Skin epidermis (tissue), 12 donors: ENCODE data around the gene PABPN1L.
A peak's percentile ranks its signal among the peaks of the same experiment; 100 is the strongest.
"Not testable (repeated sequence)": the region's sequence is repeated elsewhere in the genome, so short reads cannot be mapped to it uniquely, and the experiment has no call there.

Source experiments
- H3K27ac ChIP-seq, 21 experiments: fragments of 200-600 bp; sonication (generic) in 11 of 21; one replicate each; pipeline ENCODE4 v1.5.0; 2020; ENCODE audit warnings: mild to moderate bottlenecking in 3 of 21, inconsistent platforms in 2 of 21, moderate library complexity in 2 of 21
- H3K4me3 ChIP-seq, 7 experiments: fragments of 200-600 bp; sonication (generic) in 2 of 7; one replicate each; pipeline ENCODE4 v1.5.0; 2020; ENCODE audit warnings: inconsistent platforms in 2 of 7, mild to moderate bottlenecking in 2 of 7, moderate library complexity in 1 of 7

PABPN1L gene

GRCh38 chr16:88902744-88903143 is 36.3 kb upstream of the PABPN1L start:
- no peak overlapping the region for H3K4me3 ChIP-seq
- H3K27ac ChIP-seq: no peak overlapping the region

DNA sequence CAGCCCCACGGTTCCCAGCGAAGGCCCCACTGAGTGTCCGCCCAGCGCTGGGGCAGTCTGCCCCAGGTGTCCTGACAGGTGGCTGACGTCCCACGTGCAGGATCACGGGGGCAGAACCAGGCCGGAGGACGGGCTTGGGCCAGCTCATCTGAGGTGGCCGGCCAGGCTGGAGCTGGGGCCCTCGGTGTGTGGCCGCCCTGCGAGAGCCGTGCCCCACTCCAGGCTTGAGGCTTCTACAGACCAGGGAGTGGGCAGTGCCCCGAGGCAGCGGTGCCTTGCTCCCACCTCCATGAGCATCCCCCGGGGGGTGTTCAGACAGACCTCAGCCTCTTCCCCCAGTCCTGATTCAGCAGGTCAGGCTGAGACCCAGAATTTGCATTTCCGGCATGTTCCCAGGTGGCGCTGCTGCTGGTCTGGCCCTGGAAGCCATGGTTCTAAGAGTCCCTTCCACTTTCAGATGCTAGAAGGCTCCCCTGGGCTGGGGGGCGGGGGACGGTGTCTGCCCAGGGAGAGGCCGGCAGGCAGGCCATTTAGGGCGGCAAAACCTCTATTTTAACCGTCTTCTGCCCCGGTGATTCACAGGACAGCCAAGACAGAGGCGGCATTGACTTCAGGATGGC is 35.4 kb upstream of the PABPN1L start:
- H3K27ac ChIP-seq: no peak overlapping the region

GRCh38 chr16:88900662-88901052 is 34.2 kb upstream of the PABPN1L start:
- no peak overlapping the region for H3K4me3 ChIP-seq
- no peak overlapping the region for H3K27ac ChIP-seq

More for the DNA sequence above, 35.4 kb upstream of the PABPN1L start:
- H3K4me3 ChIP-seq: no peak overlapping the region

GRCh38 chr16:88899901-88900661 is 33.6 kb upstream of the PABPN1L start:
- H3K4me3 ChIP-seq: no peak overlapping the region
- H3K27ac ChIP-seq: no peak overlapping the region

DNA sequence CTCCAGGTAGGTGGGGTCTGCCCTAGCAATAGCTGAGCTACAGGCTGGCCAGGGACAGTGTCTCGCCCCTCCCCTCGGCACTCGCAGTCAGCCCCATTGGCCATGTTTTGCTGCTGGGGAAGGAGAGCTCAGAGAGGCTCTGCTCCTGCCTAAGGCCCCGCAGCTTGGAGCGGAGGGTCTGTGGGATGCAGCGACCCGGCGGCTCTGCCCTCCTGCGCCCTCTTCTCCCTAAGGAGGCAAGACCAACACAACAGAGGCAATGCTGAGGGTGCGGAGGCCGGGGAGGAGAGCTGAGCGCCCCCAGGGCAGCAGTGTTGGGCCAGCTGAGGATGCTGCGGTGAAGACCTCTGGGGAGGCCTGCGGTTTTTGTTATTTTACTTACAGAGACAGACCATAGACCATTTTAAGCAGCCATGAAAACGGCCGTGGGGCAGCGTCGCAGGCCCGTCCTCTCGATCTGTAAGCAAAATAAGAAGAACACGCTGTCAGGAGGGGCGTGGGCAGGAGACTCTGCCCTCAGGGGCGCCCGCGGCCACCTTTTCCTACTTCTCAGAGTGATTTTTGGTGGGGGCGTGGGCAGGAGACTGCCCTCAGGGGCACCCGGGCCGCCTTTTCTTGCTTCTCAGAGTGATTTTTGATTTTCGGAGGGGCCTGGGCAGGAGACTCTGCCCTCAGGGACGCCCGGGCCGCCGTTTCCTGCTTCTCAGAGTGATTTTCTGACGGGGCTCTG is 31.4 kb upstream of the PABPN1L start:
- H3K4me3 ChIP-seq: no peak overlapping the region
- no peak overlapping the region for H3K27ac ChIP-seq

DNA sequence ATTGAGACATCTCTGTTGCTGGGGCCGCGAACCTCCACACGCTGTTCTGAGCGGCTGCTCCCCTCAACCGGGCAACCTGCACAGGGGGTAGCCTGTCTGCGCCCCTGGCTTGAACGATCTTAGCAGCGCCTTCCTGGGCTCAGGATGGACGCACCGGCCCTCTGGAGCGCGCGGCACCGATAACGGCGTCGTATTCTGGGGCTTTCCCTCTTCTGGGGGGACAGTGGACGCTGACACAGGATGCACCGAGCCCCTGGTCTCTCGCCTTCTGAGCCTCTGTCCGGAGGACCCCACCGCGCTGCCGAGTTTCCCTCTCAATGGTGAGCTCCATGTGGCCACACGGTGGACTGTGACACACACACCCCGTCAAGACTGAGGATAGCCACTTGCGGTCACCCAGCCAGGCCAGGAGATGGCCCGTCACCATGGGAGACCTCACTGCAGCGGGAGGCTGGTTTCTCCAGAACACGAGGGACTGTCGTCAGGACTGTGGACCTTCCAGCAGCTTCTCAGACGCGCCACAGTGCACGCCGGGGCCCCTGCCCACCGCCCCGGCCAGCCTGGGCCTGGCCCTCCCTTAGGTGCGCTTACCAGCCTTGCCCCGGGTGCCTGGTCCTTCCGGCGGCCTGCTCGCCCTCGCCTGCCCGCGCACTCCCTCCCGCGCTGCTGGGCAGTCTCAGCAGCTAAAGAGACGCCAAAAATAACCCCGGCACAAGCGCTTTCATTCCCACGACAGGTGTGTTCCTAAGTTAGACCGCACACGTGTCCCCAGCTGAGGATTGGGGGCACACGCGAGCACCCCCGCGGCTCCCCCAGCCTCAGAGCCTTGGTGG is 30.0 kb upstream of the PABPN1L start:
- Histone ChIP-seq H3K27ac (no peak overlapping the region), H3K4me3 (no peak overlapping the region)

GRCh38 chr16:88895335-88895734 is 28.9 kb upstream of the PABPN1L start:
- H3K4me3 ChIP-seq: no peak overlapping the region
- H3K27ac ChIP-seq: no peak overlapping the region

GRCh38 chr16:88894681-88895300 is 28.3 kb upstream of the PABPN1L start:
- Histone ChIP-seq H3K27ac (no peak overlapping the region), H3K4me3 (no peak overlapping the region)

DNA sequence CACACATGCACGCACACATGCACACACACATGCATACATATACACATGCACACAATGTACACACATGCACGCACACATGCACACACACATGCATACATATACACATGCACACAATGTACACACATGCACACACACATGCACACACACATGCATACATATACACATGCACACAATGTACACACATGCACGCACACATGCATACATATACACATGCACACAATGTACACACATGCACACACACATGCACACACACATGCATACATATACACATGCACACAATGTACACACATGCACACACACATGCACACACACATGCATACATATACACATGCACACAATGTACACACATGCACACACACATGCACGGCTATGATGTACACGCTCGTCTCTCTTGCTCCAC is 27.8 kb upstream of the PABPN1L start:
- H3K4me3 ChIP-seq, H3K27ac ChIP-seq: not testable (repeated sequence)

DNA sequence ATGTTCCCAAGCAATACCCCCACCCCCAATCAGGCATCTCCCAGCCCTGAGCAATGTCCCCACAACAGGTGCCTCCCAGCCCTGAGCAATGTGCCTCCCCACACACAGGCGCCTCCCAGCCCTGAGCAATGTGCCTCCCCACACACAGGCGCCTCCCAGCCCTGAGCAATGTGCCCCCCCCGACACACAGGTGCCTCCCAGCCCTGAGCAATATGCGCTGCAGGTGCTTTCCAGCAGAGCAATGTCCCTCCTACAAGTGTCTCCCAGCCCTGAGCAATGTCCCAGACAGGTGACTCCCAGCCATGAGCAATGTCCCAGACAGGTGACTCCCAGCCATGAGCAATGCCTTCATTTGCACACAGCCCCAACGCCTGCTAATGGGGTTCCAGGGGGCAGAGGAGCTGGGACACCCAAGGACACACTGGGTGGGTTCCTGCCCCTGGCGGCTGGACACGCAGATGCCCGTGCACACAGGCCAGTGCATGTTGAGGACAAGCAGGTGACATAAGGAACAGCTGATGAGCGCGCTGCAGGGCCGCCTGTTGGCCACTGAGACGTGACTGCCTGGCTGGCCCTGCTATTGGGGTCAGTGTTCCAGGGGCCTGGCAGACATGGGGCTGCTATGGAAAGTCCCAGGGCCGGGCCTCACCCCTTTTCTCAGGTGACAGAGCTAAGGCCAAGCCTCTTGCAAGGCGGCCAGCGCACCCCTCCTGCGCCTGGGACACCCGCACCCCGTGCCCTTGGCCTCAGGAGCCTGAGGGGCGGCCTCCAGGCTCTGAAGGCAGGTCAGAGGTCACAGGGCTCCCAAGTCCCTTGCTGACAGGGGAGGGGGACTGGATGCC is 26.9 kb upstream of the PABPN1L start:
- Histone ChIP-seq H3K27ac (no peak overlapping the region), H3K4me3 (no peak overlapping the region)

DNA sequence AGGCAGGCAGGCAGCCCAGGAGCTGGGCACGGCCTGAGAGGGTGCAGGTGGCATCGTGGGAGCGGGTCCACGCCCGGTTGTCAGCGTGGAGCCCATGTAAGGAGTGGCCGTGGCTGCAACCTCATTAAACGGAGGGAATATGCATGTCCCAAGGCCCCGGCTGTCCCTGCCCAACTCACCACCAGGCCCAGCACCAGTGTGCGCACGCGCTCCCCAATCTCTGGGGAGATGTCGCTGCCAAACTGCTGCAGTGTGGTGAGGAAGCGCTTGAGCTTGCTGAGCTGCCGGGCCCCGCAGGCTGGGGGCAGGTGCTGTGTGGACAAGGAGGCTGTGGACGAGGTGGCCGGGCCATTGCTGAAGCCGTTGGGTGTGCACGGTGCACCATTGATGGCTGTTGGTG is 25.6 kb upstream of the PABPN1L start:
- H3K27ac ChIP-seq: no peak overlapping the region
- H3K4me3 ChIP-seq: no peak overlapping the region

DNA sequence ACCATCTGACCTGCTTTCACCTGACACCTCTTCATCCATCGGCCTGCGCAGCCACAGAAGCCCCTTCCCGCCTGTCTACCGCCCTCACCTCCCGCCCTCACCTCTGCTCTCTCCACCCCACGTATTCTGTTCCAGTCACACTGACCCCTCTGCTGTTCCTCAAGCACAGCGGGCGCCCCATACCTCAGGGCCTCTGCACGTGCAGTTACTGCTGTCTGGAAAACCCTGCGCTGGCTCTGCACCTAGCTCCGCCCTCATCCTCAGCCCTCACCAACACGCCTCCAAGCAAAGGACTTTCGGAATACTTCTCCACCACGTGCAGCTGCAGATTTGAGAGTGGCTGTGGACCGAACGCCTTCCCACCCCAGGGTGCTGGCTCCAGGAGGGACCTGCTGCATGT is 24.6 kb upstream of the PABPN1L start:
- Histone ChIP-seq H3K27ac (no peak overlapping the region), H3K4me3 (no peak overlapping the region)

DNA sequence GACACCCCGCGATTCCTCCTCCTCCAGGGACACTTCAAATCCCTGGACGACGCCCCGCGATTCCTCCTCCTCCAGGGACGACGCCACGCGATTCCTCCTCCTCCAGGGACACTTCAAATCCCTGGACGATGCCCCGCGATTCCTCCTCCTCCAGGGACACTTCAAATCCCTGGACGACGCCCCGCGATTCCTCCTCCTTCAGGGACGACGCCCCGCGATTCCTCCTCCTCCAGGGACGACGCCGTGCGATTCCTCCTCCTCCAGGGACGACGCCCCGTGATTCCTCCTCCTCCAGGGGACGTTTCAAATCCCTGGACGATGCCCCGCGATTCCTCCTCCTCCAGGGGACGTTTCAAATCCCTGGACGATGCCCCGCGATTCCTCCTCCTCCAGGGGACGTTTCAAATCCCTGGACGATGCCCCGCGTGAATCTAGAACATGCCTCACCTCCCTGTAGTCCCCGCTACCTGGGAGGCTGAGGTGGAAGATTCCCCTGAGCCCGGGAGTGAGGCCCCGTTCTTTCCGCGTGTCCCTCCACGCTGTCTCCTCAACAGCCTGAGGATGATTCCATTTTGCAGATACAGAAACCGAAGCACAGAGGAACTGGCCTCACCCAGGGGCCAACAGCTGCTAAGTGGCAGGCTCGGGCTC is 23.4 kb upstream of the PABPN1L start:
- H3K27ac ChIP-seq: not testable (repeated sequence)

DNA sequence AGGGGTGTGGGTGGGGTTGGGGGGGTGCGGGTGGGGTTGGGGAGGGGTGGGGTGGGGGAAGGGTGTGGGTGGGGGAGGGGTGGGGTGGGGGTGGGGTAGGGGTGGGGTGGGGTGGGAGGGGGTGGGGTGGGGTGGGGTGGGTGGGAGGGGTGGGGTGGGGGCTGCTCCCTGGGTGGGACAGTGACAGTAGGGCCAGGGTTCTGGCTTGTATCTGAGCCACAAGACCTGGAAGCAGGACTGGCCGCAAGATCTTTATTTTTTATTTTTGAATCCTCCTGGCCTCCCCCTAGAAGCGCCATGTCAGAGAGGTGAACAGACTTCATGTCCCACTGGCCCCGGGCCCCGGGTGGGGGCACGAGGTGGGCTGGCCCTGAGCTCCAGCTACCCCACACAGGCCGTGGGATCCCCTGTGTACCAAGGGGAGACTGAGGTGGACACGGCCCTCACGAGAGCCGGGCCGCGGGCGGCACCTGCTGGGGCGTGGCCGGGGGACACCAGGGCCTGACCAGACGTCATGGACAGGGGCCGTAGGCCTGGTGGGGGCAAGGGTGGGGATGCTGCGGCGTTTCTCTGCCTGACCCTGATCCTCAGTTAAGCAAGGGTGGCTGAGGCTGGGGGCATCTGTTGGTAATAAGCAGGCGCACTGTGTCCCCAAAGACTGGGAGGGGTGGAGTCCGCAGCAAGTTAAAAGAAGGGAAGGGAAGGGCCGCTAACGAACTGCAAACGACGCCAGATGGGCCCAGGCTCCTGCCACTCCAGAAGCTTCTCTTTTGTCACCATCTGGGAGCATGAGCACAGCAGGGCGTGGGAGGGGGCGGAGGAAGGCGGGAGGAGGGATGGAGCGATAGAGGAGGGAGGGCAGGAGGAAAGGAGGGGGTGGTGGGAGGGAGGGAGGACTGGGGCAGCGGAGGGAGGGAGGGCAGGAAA is 22.3 kb upstream of the PABPN1L start:
- no peak overlapping the region for H3K4me3 ChIP-seq
- peak overlapping the region in 4 of 21 experiments; percentile 39 to 68 (median 49) for H3K27ac ChIP-seq

More for the DNA sequence above, 23.4 kb upstream of the PABPN1L start:
- H3K4me3 ChIP-seq: not testable (repeated sequence)

DNA sequence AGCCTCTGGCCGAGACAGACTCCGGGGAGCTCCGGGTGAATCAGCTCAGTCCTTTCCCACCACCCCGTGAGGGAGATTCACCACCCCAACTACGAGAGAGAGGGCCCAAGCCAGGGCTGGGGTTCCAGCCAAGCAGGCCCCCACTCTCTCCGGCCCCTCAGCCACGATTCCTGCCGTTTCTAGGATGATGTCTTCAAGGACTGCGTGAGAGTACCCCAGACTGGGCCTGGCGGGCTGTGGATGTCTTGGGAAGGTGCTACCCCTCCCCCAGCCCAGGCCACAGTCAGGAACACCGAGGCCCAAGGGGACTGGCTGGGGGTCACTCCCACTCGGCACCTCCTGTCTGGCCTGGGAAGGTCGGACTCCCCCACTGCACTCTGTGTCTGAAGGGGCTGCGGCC is 21.6 kb upstream of the PABPN1L start:
- Histone ChIP-seq H3K27ac (peak overlapping the region in 15 of 21 experiments; percentile 2 to 68 (median 34)), H3K4me3 (no peak overlapping the region)

- H3K27ac ChIP-seq: peak overlapping the region in 9 of 21 experiments; percentile 16 to 68 (median 41)
- H3K4me3 ChIP-seq: no peak overlapping the region
Measured at GRCh38 chr16:88886845-88887521, 20.5 kb upstream of the PABPN1L start.
